CD4-positive, alpha-beta T cell treated with Interleukin-2 at 100 ng/mL for 4 hours (primary cell): ENCODE data around the gene ARL4D.
"Not testable (repeated sequence)": the region's sequence is repeated elsewhere in the genome, so short reads cannot be mapped to it uniquely, and the experiment has no call there.

Experiments
- DNase-seq: peaks from one replicate; pipeline ENCODE4 v3.0.0-alpha.2; 2020; ENCODE audit warnings: low spot score

ARL4D gene

GRCh38 chr17:43395165-43395564 is 3.6 kb upstream of the ARL4D start:
- no peak for DNase-seq

- DNase-seq: no peak
These were observed 2.2 kb upstream of the ARL4D start for GRCh38 chr17:43396491-43397060.

GRCh38 chr17:43399839-43400328 is 1.1 kb downstream of the ARL4D start:
- DNase-seq: no peak

- no peak for DNase-seq
These were observed 2.3 kb downstream of the ARL4D start for GRCh38 chr17:43400943-43401717.

GRCh38 chr17:43402078-43402477 is 3.3 kb downstream of the ARL4D start:
- no peak for DNase-seq

- DNase-seq: no peak
These were observed 3.8 kb downstream of the ARL4D start for GRCh38 chr17:43402567-43402966.

- no peak for DNase-seq
These were observed 5.1 kb downstream of the ARL4D start for GRCh38 chr17:43403846-43404245.

- DNase-seq: no peak
These were observed 7.1 kb downstream of the ARL4D start for GRCh38 chr17:43405861-43406260.

- no peak for DNase-seq
These were observed 8.2 kb downstream of the ARL4D start for GRCh38 chr17:43406676-43407645.

- DNase-seq: no peak
These were observed 10.3 kb downstream of the ARL4D start for GRCh38 chr17:43409131-43409530.

GRCh38 chr17:43410557-43411368 is 12.0 kb downstream of the ARL4D start:
- no peak for DNase-seq

GRCh38 chr17:43411369-43411677 is 12.5 kb downstream of the ARL4D start:
- DNase-seq: no peak

GRCh38 chr17:43411749-43412148 is 13.0 kb downstream of the ARL4D start:
- no peak for DNase-seq

- DNase-seq: no peak
These were observed 13.4 kb downstream of the ARL4D start for GRCh38 chr17:43412166-43412565.

- no peak for DNase-seq
These were observed 18.5 kb downstream of the ARL4D start for GRCh38 chr17:43416998-43417890.

GRCh38 chr17:43418441-43419374 is 19.9 kb downstream of the ARL4D start:
- DNase-seq: no peak

- not testable (repeated sequence) for DNase-seq
These were observed 20.6 kb downstream of the ARL4D start for GRCh38 chr17:43419375-43419882.

- no peak for DNase-seq
These were observed 25.1 kb downstream of the ARL4D start for GRCh38 chr17:43423777-43424455.
